MM.1S (cell line): ENCODE results near the gene LINGO4.

Experiments used
- DNase-seq: peaks from one replicate; pipeline ENCODE4 v3.0.0-alpha.2; 2015
- H2AFZ ChIP-seq: fragments of 300-600 bp; sonication (generic); 2 replicates; pipeline ENCODE4 v1.6.0; 2016; ENCODE audit warnings: antibody characterized with exemption, low read length
- H3F3A ChIP-seq: fragments of 300-600 bp; sonication (generic); 2 replicates; pipeline ENCODE4 v1.6.1; 2016; ENCODE audit warnings: mild to moderate bottlenecking, antibody characterized with exemption, low read length, moderate library complexity, mixed read lengths; ENCODE audit not compliant: insufficient read depth
- H3K27ac ChIP-seq: fragments of 300-600 bp; sonication (generic); 2 replicates; pipeline ENCODE4 v1.5.1; 2016; ENCODE audit warnings: mild to moderate bottlenecking, low read length
- H3K27me3 ChIP-seq: fragments of 300-600 bp; sonication (generic); replicated peaks from 2 replicates; pipeline ENCODE4 v1.6.0; 2016; ENCODE audit warnings: low read length; ENCODE audit not compliant: insufficient read depth
- H3K36me3 ChIP-seq: fragments of 300-600 bp; sonication (generic); replicated peaks from 2 replicates; pipeline ENCODE4 v1.6.1; 2016; ENCODE audit warnings: mild to moderate bottlenecking, low read length, mixed read lengths; ENCODE audit not compliant: insufficient read depth
- H3K4me1 ChIP-seq: fragments of 300-600 bp; sonication (generic); 2 replicates; pipeline ENCODE4 v1.6.1; 2016; ENCODE audit warnings: low read length, mixed read lengths
- H3K4me2 ChIP-seq: fragments of 300-600 bp; sonication (generic); 2 replicates; pipeline ENCODE4 v1.6.0; 2016; ENCODE audit warnings: low read depth, low read length
- H3K4me3 ChIP-seq: fragments of 300-600 bp; sonication (generic); 2 replicates; pipeline ENCODE4 v1.5.1; 2016; ENCODE audit warnings: low read length, mixed read lengths
- H3K79me2 ChIP-seq: fragments of 300-600 bp; sonication (generic); 2 replicates; pipeline ENCODE4 v1.6.1; 2016; ENCODE audit warnings: mixed run types, low read length, mixed read lengths
- H3K9ac ChIP-seq: fragments of 300-600 bp; sonication (generic); 2 replicates; pipeline ENCODE4 v1.6.1; 2016; ENCODE audit warnings: low read length, mixed read lengths
- H3K9me2 ChIP-seq: fragments of 300-600 bp; sonication (generic); replicated peaks from 2 replicates; pipeline ENCODE4 v1.6.1; 2016; ENCODE audit warnings: mild to moderate bottlenecking, low read length, mixed read lengths; ENCODE audit not compliant: insufficient read depth
- H3K9me3 ChIP-seq: fragments of 300-600 bp; sonication (generic); replicated peaks from 2 replicates; pipeline ENCODE4 v1.6.1; 2016; ENCODE audit warnings: mild to moderate bottlenecking, low read length, mixed read lengths; ENCODE audit not compliant: insufficient read depth
- H4K20me1 ChIP-seq: fragments of 300-600 bp; sonication (generic); 2 replicates; pipeline ENCODE4 v1.6.1; 2016; ENCODE audit warnings: mild to moderate bottlenecking, low read length, moderate library complexity, mixed read lengths; ENCODE audit not compliant: insufficient read depth
- EZH2 ChIP-seq: fragments of 300-600 bp; sonication (generic); optimal IDR thresholded peaks from 2 replicates; pipeline ENCODE3; 2017; ENCODE audit warnings: low read depth, mild to moderate bottlenecking, antibody characterized with exemption, low read length, mixed read lengths
- EZH2phosphoT487 ChIP-seq: fragments of 300-600 bp; sonication (generic); IDR thresholded peaks from 2 replicates; pipeline ENCODE4 v1.6.1; 2018; ENCODE audit warnings: antibody characterized with exemption, low read length
- TF ChIP-seq, protein P1 (sequence below): fragments of 300-600 bp; sonication (generic); IDR thresholded peaks from 2 replicates; pipeline ENCODE4 v1.5.1; 2016; ENCODE audit warnings: antibody characterized with exemption, low read length, mixed read lengths

The LINGO4 gene

DNA sequence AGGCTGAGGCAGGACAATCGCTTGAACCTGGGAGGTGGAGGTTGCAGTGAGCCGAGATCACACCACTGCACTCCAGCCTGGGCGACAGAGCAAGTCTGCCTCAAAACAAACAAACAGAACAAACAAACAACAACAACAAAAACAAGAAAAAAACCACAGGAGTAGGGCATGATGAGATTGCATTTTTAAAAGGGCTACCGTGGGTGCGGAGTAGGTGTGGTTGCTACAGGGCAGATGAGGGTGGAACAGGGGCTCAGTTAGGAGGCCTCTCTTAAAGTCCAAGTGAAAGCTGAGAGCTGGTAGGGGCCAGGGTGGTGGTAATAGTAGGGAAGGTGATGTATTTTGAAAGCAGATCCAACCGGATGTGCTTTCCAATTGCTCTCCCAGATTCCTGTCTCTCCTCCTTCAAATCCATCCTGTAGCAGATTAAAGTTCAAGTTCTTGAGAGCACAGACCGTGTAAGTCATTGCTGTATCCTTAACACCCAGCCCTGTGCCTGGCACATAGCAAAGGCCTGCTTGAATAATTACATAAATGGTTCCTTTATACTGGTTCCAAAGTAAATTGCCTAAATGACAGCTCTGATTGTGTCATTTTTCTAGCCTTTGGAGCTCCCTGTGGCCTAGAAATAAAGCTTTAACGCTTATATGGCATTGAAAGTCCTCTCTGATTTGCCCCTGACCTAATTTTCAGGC lies 4.2 kb upstream of the LINGO4 start:
- no peak overlapping the region for H3K4me3 ChIP-seq
- H4K20me1 ChIP-seq, result no peaks in the 10 kb centered on the region
- H3K4me1 ChIP-seq, result peaks cover 1% of the 10 kb centered on the region; the same call in 1 of the 2 replicates
- H3K9me3 ChIP-seq, result no peaks in the 10 kb centered on the region
- no peak overlapping the region for H3K4me2 ChIP-seq
- no peak overlapping the region for H3K9ac ChIP-seq
- H3K27me3 ChIP-seq, result no peaks in the 10 kb centered on the region
- no peaks in the 10 kb centered on the region for H3K36me3 ChIP-seq
- H3K27ac ChIP-seq, result no peak overlapping the region
- no peaks in the 10 kb centered on the region for H3K79me2 ChIP-seq
- no peak for DNase-seq
- TF ChIP-seq EZH2phosphoT487 (no peak), EZH2 (no peak)
- TF ChIP-seq, protein P1, sequence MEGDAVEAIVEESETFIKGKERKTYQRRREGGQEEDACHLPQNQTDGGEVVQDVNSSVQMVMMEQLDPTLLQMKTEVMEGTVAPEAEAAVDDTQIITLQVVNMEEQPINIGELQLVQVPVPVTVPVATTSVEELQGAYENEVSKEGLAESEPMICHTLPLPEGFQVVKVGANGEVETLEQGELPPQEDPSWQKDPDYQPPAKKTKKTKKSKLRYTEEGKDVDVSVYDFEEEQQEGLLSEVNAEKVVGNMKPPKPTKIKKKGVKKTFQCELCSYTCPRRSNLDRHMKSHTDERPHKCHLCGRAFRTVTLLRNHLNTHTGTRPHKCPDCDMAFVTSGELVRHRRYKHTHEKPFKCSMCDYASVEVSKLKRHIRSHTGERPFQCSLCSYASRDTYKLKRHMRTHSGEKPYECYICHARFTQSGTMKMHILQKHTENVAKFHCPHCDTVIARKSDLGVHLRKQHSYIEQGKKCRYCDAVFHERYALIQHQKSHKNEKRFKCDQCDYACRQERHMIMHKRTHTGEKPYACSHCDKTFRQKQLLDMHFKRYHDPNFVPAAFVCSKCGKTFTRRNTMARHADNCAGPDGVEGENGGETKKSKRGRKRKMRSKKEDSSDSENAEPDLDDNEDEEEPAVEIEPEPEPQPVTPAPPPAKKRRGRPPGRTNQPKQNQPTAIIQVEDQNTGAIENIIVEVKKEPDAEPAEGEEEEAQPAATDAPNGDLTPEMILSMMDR, result no peak
- H3F3A ChIP-seq, result no peaks in the 10 kb centered on the region
- no peaks in the 10 kb centered on the region for H3K9me2 ChIP-seq
- no peak overlapping the region for H2AFZ ChIP-seq

DNA sequence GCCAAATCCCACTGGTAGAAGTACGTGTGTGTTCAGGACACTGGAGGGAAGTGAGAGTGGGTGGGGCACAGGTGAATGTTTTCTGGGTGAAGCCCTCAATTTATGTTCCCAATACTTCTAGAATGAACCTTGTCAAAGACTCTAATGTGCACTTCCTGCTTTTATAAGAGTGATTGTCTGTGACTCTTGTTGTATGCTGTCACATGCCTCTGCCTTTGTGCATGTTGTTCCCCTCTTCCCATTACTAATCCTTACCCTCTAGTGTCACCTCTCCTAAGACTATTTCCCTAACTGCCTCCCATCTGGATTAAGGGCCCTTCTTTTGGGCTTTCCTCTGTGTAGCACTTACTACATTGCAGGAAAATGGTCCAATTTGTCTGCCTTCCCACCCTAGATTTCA lies 2.5 kb upstream of the LINGO4 start:
- H3K9ac ChIP-seq, result no peak overlapping the region
- H3K27me3 ChIP-seq, result no peaks in the 10 kb centered on the region
- no peaks in the 10 kb centered on the region for H3K4me1 ChIP-seq
- no peak for DNase-seq
- H3K4me3 ChIP-seq, result no peak overlapping the region
- H2AFZ ChIP-seq, result no peak overlapping the region
- H4K20me1 ChIP-seq, result no peaks in the 10 kb centered on the region
- H3K9me2 ChIP-seq, result no peaks in the 10 kb centered on the region
- no peaks in the 10 kb centered on the region for H3F3A ChIP-seq
- no peaks in the 10 kb centered on the region for H3K36me3 ChIP-seq
- H3K9me3 ChIP-seq, result no peaks in the 10 kb centered on the region
- H3K4me2 ChIP-seq, result no peak overlapping the region
- no peak overlapping the region for H3K27ac ChIP-seq
- no peaks in the 10 kb centered on the region for H3K79me2 ChIP-seq
- TF ChIP-seq EZH2 (no peak), EZH2phosphoT487 (no peak)
- TF ChIP-seq, protein P1, result no peak

DNA sequence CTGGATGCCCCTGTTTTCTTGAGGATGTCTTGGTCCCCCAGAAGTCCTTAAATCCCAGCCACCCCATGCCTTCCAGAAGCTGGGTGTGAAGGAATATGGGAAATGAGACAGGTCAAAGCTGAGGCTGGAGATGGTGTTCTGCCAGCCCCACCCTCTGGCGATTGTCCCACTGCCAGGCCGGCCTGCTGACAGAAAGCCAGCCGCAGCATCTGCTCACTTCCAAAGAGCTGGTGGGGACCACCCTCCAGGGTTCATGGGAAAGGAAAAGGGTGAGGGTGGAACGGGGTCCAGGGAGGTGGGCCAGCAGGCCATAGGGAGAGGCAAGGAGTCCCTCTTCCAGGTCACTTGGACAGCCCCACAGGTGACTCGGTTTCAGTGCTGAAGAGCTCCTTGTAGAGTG lies 1.9 kb upstream of the LINGO4 start:
- Histone ChIP-seq H3K27ac (no peak overlapping the region), H3K4me2 (no peak overlapping the region), H3K9me3 (no peaks in the 10 kb centered on the region), H3K4me3 (no peak overlapping the region), H3K36me3 (no peaks in the 10 kb centered on the region), H3K79me2 (no peaks in the 10 kb centered on the region), H2AFZ (no peak overlapping the region), H3K9ac (no peak overlapping the region), H3K9me2 (no peaks in the 10 kb centered on the region), H3F3A (no peaks in the 10 kb centered on the region), H3K4me1 (no peaks in the 10 kb centered on the region), H4K20me1 (no peaks in the 10 kb centered on the region), H3K27me3 (no peaks in the 10 kb centered on the region; the same call in 1 of the 2 replicates)
- DNase-seq, result no peak
- TF ChIP-seq EZH2phosphoT487 (no peak), EZH2 (no peak)
- TF ChIP-seq, protein P1, result no peak
